HuH-7 (cell line): ENCODE results near the gene CHD9.
"Not testable (repeated sequence)": the region's sequence is repeated elsewhere in the genome, so short reads cannot be mapped to it uniquely, and the experiment has no call there.

Experiments used
- DNase-seq: peaks from one replicate; pipeline ENCODE4 v3.0.0; 2011; ENCODE audit warnings: low spot score

The CHD9 gene, protein sequence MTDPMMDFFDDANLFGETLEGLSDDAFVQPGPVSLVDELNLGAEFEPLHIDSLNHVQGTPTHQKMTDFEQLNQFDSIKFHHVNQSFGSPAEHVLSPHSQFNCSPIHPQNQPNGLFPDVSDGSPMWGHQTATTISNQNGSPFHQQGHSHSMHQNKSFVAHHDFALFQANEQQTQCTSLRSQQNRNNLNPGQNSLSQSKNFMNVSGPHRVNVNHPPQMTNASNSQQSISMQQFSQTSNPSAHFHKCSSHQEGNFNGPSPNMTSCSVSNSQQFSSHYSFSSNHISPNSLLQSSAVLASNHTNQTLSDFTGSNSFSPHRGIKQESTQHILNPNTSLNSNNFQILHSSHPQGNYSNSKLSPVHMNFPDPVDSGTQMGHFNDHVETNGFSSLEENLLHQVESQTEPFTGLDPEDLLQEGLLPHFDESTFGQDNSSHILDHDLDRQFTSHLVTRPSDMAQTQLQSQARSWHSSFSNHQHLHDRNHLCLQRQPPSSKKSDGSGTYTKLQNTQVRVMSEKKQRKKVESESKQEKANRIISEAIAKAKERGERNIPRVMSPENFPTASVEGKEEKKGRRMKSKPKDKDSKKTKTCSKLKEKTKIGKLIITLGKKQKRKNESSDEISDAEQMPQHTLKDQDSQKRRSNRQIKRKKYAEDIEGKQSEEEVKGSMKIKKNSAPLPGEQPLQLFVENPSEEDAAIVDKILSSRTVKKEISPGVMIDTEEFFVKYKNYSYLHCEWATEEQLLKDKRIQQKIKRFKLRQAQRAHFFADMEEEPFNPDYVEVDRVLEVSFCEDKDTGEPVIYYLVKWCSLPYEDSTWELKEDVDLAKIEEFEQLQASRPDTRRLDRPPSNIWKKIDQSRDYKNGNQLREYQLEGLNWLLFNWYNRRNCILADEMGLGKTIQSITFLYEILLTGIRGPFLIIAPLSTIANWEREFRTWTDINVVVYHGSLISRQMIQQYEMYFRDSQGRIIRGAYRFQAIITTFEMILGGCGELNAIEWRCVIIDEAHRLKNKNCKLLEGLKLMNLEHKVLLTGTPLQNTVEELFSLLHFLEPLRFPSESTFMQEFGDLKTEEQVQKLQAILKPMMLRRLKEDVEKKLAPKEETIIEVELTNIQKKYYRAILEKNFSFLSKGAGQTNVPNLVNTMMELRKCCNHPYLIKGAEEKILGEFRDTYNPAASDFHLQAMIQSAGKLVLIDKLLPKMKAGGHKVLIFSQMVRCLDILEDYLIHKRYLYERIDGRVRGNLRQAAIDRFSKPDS (N-terminal part only)

DNA sequence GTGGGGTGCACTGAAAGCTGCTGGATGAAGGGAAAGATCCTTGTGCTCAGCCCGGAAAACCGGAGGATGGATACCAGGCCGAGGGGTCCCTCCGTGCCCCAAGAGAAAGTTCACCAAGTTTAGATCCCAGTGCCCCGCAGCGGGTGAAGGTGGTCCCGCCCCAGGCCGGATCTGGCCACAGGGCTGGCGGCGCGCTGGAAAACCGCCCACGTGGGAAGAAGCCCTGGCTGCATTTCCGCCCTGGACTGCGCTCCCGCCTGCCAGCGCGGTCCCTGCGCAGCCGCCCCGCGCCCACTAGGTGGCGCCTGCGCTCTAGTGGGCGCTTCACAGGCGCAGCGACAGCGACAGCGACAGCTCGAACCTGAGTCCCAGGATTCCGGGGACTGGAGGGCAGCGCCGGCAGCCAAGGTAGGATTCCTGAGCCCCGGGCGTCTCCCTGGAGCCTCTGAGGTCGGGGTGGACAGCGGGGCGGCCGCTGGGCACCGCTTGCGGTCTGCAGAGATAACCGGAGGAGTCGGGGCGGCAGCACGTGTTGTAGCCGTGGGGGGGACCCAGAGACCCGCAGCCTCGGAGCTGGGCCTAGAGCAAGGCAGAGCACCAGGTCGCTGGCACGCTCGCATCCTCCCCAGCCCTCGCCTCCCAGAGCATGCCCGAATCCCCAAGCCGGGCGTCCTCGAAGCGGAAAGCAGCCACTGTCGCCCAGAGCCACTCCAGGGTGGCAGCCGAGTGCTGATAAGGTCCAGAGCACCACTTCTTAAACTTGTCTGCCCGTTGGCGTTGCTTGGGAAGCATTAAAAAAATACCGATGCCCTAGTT lies at the start of gene CHD9:
CHD9 (plus strand) TSS at position 322 of the 816 bp plus-strand sequence. CDS start 101,099 bp downstream, outside the sequence.
- DNase-seq: peak; percentile 80

GRCh38 chr16:53007095-53007494 lies 47.7 kb upstream of the CHD9 start:
- no peak for DNase-seq

DNA sequence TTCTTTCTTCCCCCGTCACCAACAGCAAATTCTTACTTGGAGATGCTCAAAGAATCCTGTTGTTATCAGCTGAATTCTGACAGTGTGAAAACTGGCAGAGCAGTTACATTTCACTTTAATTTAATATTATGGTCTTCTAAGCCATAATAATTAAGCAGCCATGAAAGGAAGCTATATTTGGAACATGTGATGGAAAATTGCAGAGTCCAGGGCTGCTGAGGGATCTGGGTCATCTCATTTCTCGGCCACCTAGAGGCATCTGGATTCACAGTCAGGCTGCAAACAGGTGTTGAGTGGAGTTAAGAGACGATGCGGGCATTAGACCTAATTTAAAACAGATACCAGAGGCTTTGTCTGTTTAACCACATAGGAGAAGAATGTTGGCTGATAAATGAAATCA lies 40.5 kb upstream of the CHD9 start:
- no peak for DNase-seq

DNA sequence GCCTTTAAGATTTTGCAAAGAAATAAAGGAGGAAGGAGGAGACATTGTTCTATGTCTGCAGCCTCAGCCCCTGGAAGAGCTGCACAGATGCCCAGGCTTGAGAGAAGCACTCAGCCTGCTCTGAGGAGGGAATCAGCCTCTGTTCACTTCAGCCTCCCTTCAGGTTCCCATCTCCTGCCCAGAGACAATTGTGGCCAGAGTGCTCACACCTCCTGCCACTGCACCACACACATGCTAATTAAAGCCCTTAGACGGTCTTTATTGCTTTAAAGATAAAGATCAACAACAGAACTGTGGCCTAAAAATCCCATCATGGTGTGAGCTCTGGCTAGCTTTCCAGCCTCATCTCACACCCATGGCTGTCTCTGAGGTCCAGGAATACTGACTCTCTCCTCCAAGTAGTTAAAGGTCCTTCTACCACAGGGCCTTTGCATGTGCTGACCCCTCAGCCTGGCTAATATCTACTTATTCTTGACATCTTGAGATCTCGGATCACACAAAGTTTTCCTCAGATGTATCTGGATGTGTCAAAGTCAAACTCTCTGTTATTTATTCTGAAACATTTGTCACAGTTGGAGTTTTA lies 35.9 kb upstream of the CHD9 start:
- DNase-seq: no peak

GRCh38 chr16:53022374-53022773 lies 32.4 kb upstream of the CHD9 start:
- peak; percentile 47 for DNase-seq

- no peak for DNase-seq
These were observed 30.7 kb upstream of the CHD9 start for GRCh38 chr16:53024045-53024444.

DNA sequence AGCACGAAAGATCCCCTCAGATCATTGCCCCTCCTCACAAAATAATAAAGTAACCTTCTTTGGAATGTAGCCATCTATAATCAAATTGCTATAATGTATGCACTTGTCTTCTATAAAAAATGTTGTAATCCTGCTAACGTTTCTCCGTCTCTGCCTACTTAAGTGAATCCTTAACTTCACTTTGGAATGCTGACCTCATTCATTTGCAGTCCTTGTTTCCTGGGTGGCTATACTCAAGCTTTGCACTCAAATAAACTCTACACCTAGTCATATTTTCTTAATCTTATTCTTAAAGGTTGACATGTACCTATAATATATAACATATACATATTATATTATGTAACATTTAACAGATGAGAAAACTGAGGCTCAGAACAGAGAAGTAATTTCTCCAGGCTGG lies 24.8 kb upstream of the CHD9 start:
- no peak for DNase-seq

- DNase-seq: no peak
These were observed 23.4 kb upstream of the CHD9 start for GRCh38 chr16:53031323-53031942.

- DNase-seq: no peak
These were observed 20.5 kb upstream of the CHD9 start for GRCh38 chr16:53034306-53034705.

DNA sequence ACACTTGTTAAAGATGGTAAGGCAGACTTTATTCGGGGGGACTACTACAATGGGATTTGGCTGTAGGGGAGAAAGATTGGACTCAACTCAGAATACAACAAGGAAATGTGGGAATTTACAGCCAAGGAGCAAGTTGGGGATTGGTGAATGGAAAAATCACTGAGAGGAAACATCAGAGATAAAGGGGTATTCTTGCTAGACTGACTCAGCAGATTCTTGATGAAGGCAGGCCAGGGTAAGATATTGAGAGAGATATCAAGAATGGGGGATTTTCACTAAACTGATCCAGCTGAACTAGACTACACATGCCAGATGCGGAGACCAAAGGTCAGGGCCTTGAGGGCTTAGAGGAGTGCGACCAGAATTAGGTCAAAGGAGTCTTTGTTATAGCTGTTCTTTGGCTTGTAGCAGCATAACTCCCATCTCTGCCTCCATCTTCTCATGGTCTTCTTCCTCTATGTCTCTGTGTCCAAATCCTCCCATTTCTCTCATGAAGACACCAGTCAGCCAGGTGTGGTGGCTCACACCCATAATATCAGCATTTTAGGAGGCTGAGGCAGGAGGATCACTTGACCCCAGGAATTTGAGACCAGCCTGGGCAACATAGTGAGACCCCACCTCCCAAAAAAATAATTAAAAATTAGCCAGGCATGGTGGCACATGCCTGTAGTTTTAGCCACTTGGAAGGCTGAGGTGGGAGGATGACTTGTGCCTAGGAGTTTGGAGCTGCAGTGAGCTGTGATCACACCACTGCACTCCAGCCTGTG lies 19.4 kb upstream of the CHD9 start:
- no peak for DNase-seq

- DNase-seq: no peak
These were observed 18.7 kb upstream of the CHD9 start for GRCh38 chr16:53036066-53036465.

GRCh38 chr16:53036711-53037110 lies 18.1 kb upstream of the CHD9 start:
- DNase-seq: not testable (repeated sequence)

DNA sequence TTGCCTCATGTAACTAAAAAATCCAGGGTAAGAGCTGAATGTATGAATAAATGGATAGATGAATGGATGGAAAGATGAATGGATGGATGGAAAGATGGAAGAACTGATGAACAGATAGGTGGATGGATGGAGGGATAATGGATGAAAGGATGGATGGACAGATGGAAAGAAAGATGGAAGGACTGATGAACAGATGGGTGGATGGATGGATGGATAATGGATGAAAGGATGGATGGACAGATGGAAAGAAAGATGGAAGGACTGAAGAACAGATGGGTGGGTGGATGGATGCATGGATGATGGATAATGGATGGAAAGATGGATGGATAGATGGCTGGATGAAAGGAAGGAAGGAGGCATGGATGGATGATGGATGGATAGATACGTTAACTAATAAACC lies 14.0 kb upstream of the CHD9 start:
- DNase-seq: no peak

- no peak for DNase-seq
These were observed 13.3 kb upstream of the CHD9 start for GRCh38 chr16:53041320-53042051.

DNA sequence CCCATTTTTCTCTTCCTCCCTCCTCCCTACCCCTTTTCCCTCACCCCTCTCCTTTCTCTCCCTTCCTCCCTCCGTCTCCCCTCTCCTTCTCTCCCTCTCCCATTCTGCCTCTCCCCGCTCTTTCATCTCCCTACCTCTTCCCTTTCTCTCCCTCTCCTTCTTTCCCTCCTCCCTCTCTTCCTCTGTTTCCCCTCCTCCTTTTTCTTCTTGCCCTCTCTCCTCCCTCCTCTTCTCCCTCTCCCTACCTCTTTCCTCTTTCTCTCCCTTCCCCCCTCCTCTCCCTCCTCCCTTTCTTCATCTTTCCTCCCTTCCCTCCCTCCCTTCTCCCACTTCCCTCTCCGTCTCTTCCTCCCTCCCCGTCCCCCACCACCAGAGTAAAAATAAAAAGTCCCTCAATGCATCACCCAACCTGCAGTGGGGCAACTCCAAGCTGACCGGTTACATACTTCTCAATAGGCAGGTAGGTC lies 12.5 kb upstream of the CHD9 start:
- no peak for DNase-seq

- DNase-seq: no peak
These were observed 11.4 kb upstream of the CHD9 start for GRCh38 chr16:53043428-53043831.

GRCh38 chr16:53043986-53044601 lies 10.7 kb upstream of the CHD9 start:
- DNase-seq: no peak
